ENCODE measurements around the gene AGAP1.

DNA sequence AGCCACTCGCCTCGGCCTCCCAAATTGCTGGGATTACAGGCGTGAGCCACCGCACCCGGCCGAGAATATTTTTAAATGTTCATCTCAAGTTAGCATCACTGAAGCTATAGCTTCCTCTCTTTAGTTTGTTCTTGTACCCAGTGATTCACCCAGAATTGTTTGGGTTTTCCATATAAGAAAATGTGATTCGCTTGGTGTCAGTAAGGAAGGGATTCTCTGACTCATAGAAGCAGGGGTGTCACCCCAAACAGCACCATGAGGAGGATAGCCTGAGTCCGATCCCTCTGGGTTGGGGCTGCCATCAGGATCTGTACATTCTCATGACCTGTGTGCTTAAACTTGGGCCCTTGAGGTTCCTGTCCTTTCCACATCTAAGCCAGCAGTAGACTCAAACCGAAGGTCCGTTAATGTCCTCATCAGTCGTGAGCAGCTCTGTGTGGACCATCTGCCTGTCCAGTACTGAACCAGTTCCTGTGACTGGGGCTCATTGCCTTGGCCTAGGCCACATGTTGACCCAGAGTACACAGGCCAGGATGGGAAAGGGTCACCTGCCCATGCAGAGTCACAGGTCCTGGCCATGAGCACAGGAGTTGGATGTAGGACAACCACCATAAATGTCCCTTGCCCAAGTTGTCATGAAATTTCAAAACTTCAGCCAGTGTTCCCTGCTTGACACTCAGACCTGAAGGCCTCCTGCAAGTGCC is 362.5 kb downstream of the AGAP1 start:
- TF ChIP-seq, protein P1, sequence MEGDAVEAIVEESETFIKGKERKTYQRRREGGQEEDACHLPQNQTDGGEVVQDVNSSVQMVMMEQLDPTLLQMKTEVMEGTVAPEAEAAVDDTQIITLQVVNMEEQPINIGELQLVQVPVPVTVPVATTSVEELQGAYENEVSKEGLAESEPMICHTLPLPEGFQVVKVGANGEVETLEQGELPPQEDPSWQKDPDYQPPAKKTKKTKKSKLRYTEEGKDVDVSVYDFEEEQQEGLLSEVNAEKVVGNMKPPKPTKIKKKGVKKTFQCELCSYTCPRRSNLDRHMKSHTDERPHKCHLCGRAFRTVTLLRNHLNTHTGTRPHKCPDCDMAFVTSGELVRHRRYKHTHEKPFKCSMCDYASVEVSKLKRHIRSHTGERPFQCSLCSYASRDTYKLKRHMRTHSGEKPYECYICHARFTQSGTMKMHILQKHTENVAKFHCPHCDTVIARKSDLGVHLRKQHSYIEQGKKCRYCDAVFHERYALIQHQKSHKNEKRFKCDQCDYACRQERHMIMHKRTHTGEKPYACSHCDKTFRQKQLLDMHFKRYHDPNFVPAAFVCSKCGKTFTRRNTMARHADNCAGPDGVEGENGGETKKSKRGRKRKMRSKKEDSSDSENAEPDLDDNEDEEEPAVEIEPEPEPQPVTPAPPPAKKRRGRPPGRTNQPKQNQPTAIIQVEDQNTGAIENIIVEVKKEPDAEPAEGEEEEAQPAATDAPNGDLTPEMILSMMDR (IDR thresholded peaks at IDR 0.05): no peak
- TF ChIP-seq EP300 (IDR thresholded peaks at IDR 0.05) (no peak), POLR2A (IDR thresholded peaks at IDR 0.05) (no peak)
